Measurements from ENCODE around the gene FIZ1.

The FIZ1 gene

DNA sequence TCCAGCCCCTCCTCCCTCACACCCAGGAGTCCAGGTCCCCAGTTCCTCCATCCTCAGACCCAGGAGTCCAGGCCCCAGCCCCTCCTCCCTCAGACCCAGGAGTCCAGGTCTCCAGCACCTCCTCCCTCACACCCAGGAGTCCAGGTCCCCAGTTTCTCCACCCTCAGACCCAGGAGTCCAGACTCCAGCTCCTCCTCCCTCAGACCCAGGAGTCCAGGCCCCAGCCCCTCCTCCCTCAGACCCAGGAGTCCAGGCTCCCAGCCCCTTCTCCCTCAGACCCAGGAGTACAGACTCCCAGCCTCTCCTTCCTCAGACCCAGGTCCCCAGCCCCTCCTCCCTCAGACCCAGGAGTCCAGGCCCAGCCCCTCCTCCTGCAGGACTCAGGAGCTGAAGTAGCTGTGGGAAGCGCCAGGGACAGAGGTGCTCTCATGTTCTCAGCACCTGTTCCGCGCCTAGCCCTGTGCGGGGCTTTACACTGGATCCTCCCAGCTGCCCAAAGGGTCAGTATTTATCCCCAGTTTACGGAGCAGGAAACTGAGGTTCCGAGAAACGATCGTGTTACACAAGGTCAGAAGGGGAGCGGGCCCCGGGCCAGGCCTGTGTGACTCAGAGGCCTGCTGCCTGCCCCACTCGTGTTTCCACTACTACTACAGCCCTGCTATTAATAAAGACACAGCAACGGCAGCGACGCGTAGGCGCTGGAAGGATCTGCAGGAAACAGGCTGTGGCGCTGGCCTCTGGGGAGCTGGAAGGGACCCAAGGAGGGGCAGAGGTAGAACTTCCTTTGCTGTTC is 52.3 kb downstream of the FIZ1 start:
- no peak for TF ChIP-seq YY1 (IDR thresholded peaks at IDR 0.05; ENCODE audit: insufficient read depth, insufficient read length)
- TF ChIP-seq ZNF274 (IDR thresholded peaks at IDR 0.05; ENCODE audit: low read depth, low read length): no peak
- TF ChIP-seq SUZ12 (IDR thresholded peaks at IDR 0.05; ENCODE audit: extremely low read depth, insufficient read depth, insufficient read length): no peak
- Histone ChIP-seq H3K27me3 (ENCODE audit: insufficient read depth, insufficient read length) (peaks cover 6% of the 10 kb centered on the region), H3K9ac (ENCODE audit: insufficient read length, low read depth) (no peak overlapping the region), H3K36me3 (ENCODE audit: insufficient read depth, insufficient read length, low read length) (no peaks in the 10 kb centered on the region), H3K4me1 (ENCODE audit: insufficient read depth, insufficient read length) (peaks cover 2% of the 10 kb centered on the region), H3K4me3 (ENCODE audit: insufficient read length, low read depth) (no peak overlapping the region), H3K9me3 (ENCODE audit: insufficient read depth, low read length) (no peaks in the 10 kb centered on the region)
- no peak for DNase-seq (ENCODE audit: low read depth, low spot score)

DNA sequence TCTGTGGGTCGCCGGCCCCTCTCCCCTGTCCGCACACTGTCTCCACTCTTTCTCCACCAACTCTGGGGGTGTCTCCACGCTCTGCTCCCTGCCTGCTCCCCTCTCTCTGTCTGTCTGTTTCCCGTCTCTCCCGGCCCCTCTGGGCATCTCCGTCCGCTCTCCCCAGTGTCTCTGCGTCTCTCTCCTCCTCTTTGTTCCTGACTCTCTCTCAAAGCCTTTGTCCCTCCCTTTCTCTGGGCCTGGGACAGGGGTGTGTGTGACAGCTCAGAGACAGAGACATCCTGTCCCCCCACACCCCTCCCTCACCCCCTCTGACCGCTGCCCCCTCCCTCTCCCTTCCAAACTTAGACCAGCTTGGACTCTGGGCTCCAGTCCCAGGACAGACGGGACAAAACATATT is 53.3 kb downstream of the FIZ1 start:
- Histone ChIP-seq H3K36me3 (ENCODE audit: insufficient read depth, insufficient read length, low read length) (no peaks in the 10 kb centered on the region), H3K4me3 (ENCODE audit: insufficient read length, low read depth) (no peak overlapping the region), H3K9ac (ENCODE audit: insufficient read length, low read depth) (peak overlapping the region; percentile 47), H3K27me3 (ENCODE audit: insufficient read depth, insufficient read length) (peaks cover under 1% of the 10 kb centered on the region), H3K9me3 (ENCODE audit: insufficient read depth, low read length) (no peaks in the 10 kb centered on the region), H3K4me1 (ENCODE audit: insufficient read depth, insufficient read length) (peaks cover 2% of the 10 kb centered on the region)
- no peak for TF ChIP-seq SUZ12 (IDR thresholded peaks at IDR 0.05; ENCODE audit: extremely low read depth, insufficient read depth, insufficient read length)
- TF ChIP-seq YY1 (IDR thresholded peaks at IDR 0.05; ENCODE audit: insufficient read depth, insufficient read length): no peak
- TF ChIP-seq ZNF274 (IDR thresholded peaks at IDR 0.05; ENCODE audit: low read depth, low read length): no peak
- DNase-seq (ENCODE audit: low read depth, low spot score): no peak

GRCh38 chr19:55545443-55545842 is 53.9 kb downstream of the FIZ1 start, which contains the start of gene SBK3:
TSS of gene SBK3 (minus strand) at chr19:55545543. CDS start at chr19:55545543, 0 bp downstream.
- TF ChIP-seq ZNF274 (IDR thresholded peaks at IDR 0.05; ENCODE audit: low read depth, low read length) (no peak), SUZ12 (IDR thresholded peaks at IDR 0.05; ENCODE audit: extremely low read depth, insufficient read depth, insufficient read length) (no peak), YY1 (IDR thresholded peaks at IDR 0.05; ENCODE audit: insufficient read depth, insufficient read length) (no peak)
- Histone ChIP-seq H3K4me3 (ENCODE audit: insufficient read length, low read depth) (no peak within 1 kb of the TSS), H3K27me3 (ENCODE audit: insufficient read depth, insufficient read length) (no peaks in the 10 kb centered on the region), H3K4me1 (ENCODE audit: insufficient read depth, insufficient read length) (peaks cover 2% of the 10 kb centered on the region), H3K36me3 (ENCODE audit: insufficient read depth, insufficient read length, low read length) (no peaks in the 10 kb centered on the region), H3K9me3 (ENCODE audit: insufficient read depth, low read length) (no peaks in the 10 kb centered on the region), H3K9ac (ENCODE audit: insufficient read length, low read depth) (peak within 1 kb of the TSS; percentile 47)
- DNase-seq (ENCODE audit: low read depth, low spot score): no peak

DNA sequence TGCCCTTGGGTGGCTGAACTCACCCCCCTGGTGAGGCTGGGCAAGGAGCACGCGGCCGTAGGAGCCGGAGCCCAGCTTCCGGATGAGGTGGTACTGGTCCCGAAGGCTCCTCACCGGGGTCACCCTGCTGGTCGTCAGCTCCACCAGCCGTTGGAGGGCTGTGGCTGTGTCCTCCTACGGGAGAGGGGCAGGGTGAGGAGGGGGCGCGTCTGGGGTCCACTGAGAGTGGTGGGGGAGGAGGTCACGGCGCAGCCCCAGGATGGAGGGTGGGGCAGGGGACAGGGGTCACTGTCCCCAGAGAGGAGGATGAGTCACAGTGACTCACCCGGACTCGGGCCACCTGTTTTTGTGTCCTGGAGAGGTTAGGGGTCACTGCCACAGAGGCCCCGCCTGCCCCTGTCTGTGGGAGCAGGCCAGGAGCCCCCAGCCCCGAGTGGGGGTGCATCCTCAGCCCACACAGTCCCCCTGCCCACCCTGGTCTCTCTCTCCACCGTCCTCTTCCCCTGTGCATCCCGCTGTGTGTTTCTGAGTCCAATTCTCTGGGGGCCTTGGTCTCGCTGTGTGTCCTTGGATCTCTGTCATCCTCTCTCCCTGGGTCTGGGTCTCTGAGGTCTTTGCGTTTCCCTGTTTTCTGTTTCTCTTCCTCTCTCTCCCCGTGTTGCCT is 54.4 kb downstream of the FIZ1 start:
- TF ChIP-seq YY1 (IDR thresholded peaks at IDR 0.05; ENCODE audit: insufficient read depth, insufficient read length) (no peak), SUZ12 (IDR thresholded peaks at IDR 0.05; ENCODE audit: extremely low read depth, insufficient read depth, insufficient read length) (no peak), ZNF274 (IDR thresholded peaks at IDR 0.05; ENCODE audit: low read depth, low read length) (no peak)
- no peaks in the 10 kb centered on the region for H3K27me3 ChIP-seq (ENCODE audit: insufficient read depth, insufficient read length)
- no peaks in the 10 kb centered on the region for H3K36me3 ChIP-seq (ENCODE audit: insufficient read depth, insufficient read length, low read length)
- H3K4me1 ChIP-seq (ENCODE audit: insufficient read depth, insufficient read length): peaks cover 2% of the 10 kb centered on the region
- DNase-seq (ENCODE audit: low read depth, low spot score): no peak
- no peak overlapping the region for H3K4me3 ChIP-seq (ENCODE audit: insufficient read length, low read depth)
- no peaks in the 10 kb centered on the region for H3K9me3 ChIP-seq (ENCODE audit: insufficient read depth, low read length)
- H3K9ac ChIP-seq (ENCODE audit: insufficient read length, low read depth): no peak overlapping the region

GRCh38 chr19:55544014-55544413 is 55.3 kb downstream of the FIZ1 start:
- H3K27me3 ChIP-seq (ENCODE audit: insufficient read depth, insufficient read length): no peaks in the 10 kb centered on the region
- H3K4me1 ChIP-seq (ENCODE audit: insufficient read depth, insufficient read length): peaks cover 5% of the 10 kb centered on the region
- no peaks in the 10 kb centered on the region for H3K9me3 ChIP-seq (ENCODE audit: insufficient read depth, low read length)
- no peak overlapping the region for H3K4me3 ChIP-seq (ENCODE audit: insufficient read length, low read depth)
- H3K9ac ChIP-seq (ENCODE audit: insufficient read length, low read depth): no peak overlapping the region
- DNase-seq (ENCODE audit: low read depth, low spot score): no peak
- no peaks in the 10 kb centered on the region for H3K36me3 ChIP-seq (ENCODE audit: insufficient read depth, insufficient read length, low read length)
- TF ChIP-seq YY1 (IDR thresholded peaks at IDR 0.05; ENCODE audit: insufficient read depth, insufficient read length) (no peak), SUZ12 (IDR thresholded peaks at IDR 0.05; ENCODE audit: extremely low read depth, insufficient read depth, insufficient read length) (no peak), ZNF274 (IDR thresholded peaks at IDR 0.05; ENCODE audit: low read depth, low read length) (no peak)

- H3K9ac ChIP-seq (ENCODE audit: insufficient read length, low read depth): no peak overlapping the region
- no peaks in the 10 kb centered on the region for H3K27me3 ChIP-seq (ENCODE audit: insufficient read depth, insufficient read length)
- DNase-seq (ENCODE audit: low read depth, low spot score): no peak
- H3K4me1 ChIP-seq (ENCODE audit: insufficient read depth, insufficient read length): peaks cover 5% of the 10 kb centered on the region
- H3K36me3 ChIP-seq (ENCODE audit: insufficient read depth, insufficient read length, low read length): no peaks in the 10 kb centered on the region
- no peak overlapping the region for H3K4me3 ChIP-seq (ENCODE audit: insufficient read length, low read depth)
- H3K9me3 ChIP-seq (ENCODE audit: insufficient read depth, low read length): no peaks in the 10 kb centered on the region
- TF ChIP-seq SUZ12 (IDR thresholded peaks at IDR 0.05; ENCODE audit: extremely low read depth, insufficient read depth, insufficient read length): no peak
- no peak for TF ChIP-seq ZNF274 (IDR thresholded peaks at IDR 0.05; ENCODE audit: low read depth, low read length)
- no peak for TF ChIP-seq YY1 (IDR thresholded peaks at IDR 0.05; ENCODE audit: insufficient read depth, insufficient read length)
Measured at GRCh38 chr19:55543567-55543966, 55.8 kb downstream of the FIZ1 start.

GRCh38 chr19:55542292-55542855 is 56.9 kb downstream of the FIZ1 start:
- TF ChIP-seq ZNF274 (IDR thresholded peaks at IDR 0.05; ENCODE audit: low read depth, low read length): no peak
- no peak for TF ChIP-seq YY1 (IDR thresholded peaks at IDR 0.05; ENCODE audit: insufficient read depth, insufficient read length)
- no peak for TF ChIP-seq SUZ12 (IDR thresholded peaks at IDR 0.05; ENCODE audit: extremely low read depth, insufficient read depth, insufficient read length)
- H3K4me1 ChIP-seq (ENCODE audit: insufficient read depth, insufficient read length): peaks cover 5% of the 10 kb centered on the region
- no peaks in the 10 kb centered on the region for H3K36me3 ChIP-seq (ENCODE audit: insufficient read depth, insufficient read length, low read length)
- no peak overlapping the region for H3K9ac ChIP-seq (ENCODE audit: insufficient read length, low read depth)
- no peak overlapping the region for H3K4me3 ChIP-seq (ENCODE audit: insufficient read length, low read depth)
- no peak for DNase-seq (ENCODE audit: low read depth, low spot score)
- H3K27me3 ChIP-seq (ENCODE audit: insufficient read depth, insufficient read length): no peaks in the 10 kb centered on the region
- no peaks in the 10 kb centered on the region for H3K9me3 ChIP-seq (ENCODE audit: insufficient read depth, low read length)

All from NT2/D1 (cell line).